GM13976 (cell line): ENCODE results near the gene RPL14.

Experiments
- DNase-seq: peaks from one replicate; pipeline ENCODE4 v3.0.0; 2012; ENCODE audit warnings: low spot score
- CTCF ChIP-seq: IDR thresholded peaks from 2 replicates; pipeline ENCODE4 v1.5.1; 2012; ENCODE audit warnings: borderline replicate concordance, mild to moderate bottlenecking; ENCODE audit not compliant: insufficient read depth; ENCODE audit errors: extremely low read depth, missing control alignments, control extremely low read depth
- in situ Hi-C: fragments of 300-500 bp; cut with MboI; formaldehyde crosslinking; loops from one replicate; pipeline ENCODE4 v1.12.0; 2022; ENCODE audit warnings: low sequenced_read_pairs, mixed read lengths, inconsistent platforms; ENCODE audit not compliant: unreplicated experiment

The RPL14 gene

GRCh38 chr3:40456940-40457823 lies at the start of gene RPL14:
TSS of gene RPL14 (plus strand) at chr3:40457339. CDS start at chr3:40457472, 133 bp downstream.
- peak; percentile 94 for DNase-seq
- in situ Hi-C loops = no loop called here
- TF ChIP-seq CTCF = no peak

GRCh38 chr3:40407611-40408010 lies 49.5 kb upstream of the RPL14 start:
- no peak for DNase-seq
- no peak for TF ChIP-seq CTCF
- in situ Hi-C loops = no loop called here

DNA sequence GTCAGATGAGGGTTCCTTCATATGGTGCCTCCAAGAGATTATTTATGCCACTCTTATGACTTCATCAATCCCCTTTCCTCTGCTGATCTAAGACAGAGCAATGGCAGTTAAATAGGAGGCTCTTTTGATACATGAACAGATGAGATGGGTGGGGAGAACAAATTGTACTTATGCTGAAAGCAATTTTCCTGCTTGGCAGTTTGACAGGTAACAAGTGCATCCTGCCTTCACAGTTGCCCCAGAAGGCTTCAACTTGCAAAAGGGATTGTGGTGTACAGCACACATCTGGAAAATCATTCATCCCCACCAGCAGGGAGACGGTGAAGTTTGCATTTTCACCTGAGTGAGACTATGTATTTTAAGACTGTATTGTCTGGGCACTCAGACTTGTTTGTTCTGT lies 42.9 kb upstream of the RPL14 start:
- TF ChIP-seq CTCF = no peak
- no peak for DNase-seq
- in situ Hi-C loops = no loop called here

DNA sequence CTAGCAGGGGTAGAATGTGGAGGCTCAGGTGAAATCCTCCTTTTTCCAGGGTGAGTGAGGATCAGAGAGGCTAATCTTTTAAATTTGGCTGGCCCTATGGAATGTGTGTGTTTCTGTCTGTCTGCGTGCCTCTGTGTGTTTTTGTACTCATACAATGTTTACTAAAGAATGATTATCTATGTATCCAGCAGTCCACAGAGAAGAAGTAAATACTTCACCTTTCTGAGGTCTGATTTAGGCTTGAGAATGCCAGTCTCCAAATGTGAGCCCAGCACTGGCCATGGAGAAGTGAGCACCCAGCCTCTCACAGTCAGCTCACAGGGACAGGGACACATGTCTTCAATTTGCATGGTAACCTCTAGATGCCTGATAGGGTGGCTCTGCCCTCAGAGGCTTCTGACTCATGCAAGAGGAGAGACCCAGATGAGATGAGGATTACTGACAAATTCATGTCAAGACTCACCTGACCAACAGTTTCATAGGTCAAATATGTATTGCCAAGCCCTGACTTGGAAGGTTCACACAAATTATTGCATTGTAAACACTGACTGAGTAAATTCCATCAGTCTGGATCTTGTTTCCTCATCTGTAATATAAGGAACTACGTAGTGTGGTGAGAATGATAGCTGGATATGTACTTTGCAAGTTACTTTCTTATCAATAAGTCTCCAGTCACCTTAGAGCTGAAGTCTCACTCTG lies 39.1 kb upstream of the RPL14 start:
- in situ Hi-C loops = no loop called here
- no peak for DNase-seq
- TF ChIP-seq CTCF = no peak

- no peak for TF ChIP-seq CTCF
- in situ Hi-C loops = no loop called here
- DNase-seq = no peak
Measured at GRCh38 chr3:40422861-40423260, 34.3 kb upstream of the RPL14 start.

GRCh38 chr3:40427045-40427669 lies 30.0 kb upstream of the RPL14 start:
- no peak for TF ChIP-seq CTCF
- DNase-seq = no peak
- in situ Hi-C loops = no loop called here
